ENCODE data around the gene BMP6.

DNA sequence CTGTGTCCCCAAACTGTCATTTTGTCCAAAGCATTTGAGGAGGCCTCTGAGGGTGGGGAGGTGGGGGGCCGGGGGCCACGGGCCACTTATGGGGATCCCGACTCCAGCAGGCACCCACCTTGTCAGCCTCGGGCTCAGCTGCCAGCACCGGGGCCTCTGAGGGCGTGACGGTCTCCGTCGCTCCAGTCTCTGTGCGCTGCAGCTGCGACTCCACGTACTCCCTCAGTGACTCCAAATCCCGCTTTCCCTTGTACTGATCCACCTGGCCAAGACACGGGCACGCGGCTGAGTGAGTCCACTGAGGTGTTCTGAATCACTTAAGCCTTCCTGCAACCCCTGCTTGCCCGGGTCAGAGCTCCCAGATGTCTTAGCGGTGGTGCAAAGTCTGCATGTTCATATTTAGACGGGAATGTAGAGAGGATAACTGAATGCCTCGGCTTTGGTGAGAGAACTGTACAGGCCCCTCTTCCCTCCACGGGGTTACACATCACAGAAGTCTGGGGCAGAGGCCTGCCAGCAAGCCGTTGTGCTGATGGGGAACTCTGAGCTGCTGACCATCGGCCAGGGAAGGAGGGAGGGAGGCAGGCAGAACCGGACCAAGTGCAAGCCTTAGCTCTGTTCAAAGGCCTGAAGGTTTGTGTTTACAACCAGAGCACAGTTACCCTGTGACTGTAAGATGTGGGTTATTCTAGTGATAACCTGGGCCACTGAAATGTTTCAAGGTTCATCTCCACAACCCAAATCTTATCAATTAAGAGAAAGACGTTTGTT, 162.9 kb downstream of the BMP6 start:
- TF ChIP-seq, protein P1, sequence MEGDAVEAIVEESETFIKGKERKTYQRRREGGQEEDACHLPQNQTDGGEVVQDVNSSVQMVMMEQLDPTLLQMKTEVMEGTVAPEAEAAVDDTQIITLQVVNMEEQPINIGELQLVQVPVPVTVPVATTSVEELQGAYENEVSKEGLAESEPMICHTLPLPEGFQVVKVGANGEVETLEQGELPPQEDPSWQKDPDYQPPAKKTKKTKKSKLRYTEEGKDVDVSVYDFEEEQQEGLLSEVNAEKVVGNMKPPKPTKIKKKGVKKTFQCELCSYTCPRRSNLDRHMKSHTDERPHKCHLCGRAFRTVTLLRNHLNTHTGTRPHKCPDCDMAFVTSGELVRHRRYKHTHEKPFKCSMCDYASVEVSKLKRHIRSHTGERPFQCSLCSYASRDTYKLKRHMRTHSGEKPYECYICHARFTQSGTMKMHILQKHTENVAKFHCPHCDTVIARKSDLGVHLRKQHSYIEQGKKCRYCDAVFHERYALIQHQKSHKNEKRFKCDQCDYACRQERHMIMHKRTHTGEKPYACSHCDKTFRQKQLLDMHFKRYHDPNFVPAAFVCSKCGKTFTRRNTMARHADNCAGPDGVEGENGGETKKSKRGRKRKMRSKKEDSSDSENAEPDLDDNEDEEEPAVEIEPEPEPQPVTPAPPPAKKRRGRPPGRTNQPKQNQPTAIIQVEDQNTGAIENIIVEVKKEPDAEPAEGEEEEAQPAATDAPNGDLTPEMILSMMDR (conservative IDR thresholded peaks at IDR 0.05; ENCODE audit: low read depth, low read length) = no peak
- no peak for TF ChIP-seq EZH2phosphoT487 (IDR thresholded peaks at IDR 0.05; ENCODE audit: borderline replicate concordance, low read length)

Measured in PC-3 (cell line).